GM12875 (cell line): ENCODE results near the gene SPTLC1.
"Not testable (repeated sequence)": the region's sequence is repeated elsewhere in the genome, so short reads cannot be mapped to it uniquely, and the experiment has no call there.

ENCODE experiments used
- H3K4me3 ChIP-seq: one replicate; pipeline ENCODE4 v1.5.1; 2011; ENCODE audit warnings: low read depth, low read length, control low read depth
- TF ChIP-seq, protein P1 (sequence below): IDR thresholded peaks from 2 replicates; pipeline ENCODE4 v1.5.1; 2011; ENCODE audit warnings: low read depth, mild to moderate bottlenecking, control low read depth, inconsistent platforms, low read length, moderate library complexity, borderline replicate concordance; ENCODE audit not compliant: insufficient read depth

Gene SPTLC1

DNA sequence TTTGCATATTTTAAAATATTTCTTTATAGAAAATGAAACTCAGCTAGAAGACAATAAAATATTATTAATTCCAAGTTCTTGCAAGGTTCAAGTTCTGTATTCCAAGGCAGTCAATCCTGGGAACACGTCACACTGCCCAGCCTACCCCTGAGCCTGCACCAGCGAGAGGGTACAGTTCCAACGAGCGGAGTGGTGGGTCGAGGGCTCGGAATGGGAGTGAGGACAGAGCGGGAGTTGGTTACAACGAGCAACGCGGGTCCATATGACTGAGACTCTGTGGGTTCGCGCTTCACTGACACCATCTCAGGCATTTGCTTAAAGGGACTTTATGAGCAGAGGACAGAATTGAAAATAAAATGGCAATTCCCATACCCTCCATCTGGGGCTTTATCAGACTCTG lies 40.0 kb upstream of the SPTLC1 start:
- TF ChIP-seq, protein P1, sequence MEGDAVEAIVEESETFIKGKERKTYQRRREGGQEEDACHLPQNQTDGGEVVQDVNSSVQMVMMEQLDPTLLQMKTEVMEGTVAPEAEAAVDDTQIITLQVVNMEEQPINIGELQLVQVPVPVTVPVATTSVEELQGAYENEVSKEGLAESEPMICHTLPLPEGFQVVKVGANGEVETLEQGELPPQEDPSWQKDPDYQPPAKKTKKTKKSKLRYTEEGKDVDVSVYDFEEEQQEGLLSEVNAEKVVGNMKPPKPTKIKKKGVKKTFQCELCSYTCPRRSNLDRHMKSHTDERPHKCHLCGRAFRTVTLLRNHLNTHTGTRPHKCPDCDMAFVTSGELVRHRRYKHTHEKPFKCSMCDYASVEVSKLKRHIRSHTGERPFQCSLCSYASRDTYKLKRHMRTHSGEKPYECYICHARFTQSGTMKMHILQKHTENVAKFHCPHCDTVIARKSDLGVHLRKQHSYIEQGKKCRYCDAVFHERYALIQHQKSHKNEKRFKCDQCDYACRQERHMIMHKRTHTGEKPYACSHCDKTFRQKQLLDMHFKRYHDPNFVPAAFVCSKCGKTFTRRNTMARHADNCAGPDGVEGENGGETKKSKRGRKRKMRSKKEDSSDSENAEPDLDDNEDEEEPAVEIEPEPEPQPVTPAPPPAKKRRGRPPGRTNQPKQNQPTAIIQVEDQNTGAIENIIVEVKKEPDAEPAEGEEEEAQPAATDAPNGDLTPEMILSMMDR = no peak
- H3K4me3 ChIP-seq = no peak overlapping the region

GRCh38 chr9:92153466-92154415 lies 38.5 kb upstream of the SPTLC1 start:
- H3K4me3 ChIP-seq = not testable (repeated sequence)

GRCh38 chr9:92151691-92152393 lies 36.6 kb upstream of the SPTLC1 start:
- TF ChIP-seq, protein P1 = no peak
- no peak overlapping the region for H3K4me3 ChIP-seq

DNA sequence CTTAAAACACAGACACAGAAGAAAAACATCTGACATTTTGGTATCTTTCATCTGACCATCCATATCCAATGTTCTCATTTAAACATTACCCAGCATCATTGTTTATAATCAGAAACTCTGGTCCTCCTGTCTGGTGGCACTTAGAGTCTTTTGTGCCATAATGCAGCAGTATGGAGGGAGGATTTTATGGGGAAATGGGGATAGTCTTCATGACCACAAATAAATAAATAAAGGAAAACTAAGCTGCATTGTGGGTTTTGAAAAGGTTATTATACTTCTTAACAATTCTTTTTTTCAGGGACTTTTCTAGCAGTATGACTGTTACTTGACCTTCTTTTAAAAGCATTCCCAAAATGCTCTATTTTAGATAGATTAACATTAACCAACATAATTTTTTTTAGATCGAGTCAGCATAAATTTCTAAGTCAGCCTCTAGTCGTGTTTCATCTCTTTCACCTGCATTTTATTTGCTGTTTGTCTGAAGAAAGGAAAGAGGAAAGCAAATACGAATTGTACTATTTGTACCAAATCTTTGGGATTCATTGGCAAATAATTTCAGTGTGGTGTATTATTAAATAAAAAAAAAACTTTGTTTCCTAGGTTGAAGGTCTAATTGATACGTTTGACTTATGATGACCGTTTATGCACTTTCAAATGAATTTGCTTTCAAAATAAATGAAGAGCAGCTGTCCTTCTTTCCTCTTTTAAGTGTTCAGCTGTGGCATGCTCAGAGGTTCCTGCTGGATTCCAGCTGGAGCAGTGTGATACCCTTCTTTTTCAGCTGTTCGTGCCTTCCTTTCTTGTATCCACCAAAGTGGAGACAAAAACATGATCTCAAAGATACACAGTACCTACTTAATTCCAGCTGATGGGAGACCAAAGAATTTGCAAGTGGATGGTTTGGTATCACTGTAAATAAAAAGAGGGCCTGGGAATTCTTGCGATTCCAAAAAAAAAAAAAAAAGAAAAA lies 35.6 kb upstream of the SPTLC1 start:
- H3K4me3 ChIP-seq = not testable (repeated sequence)

DNA sequence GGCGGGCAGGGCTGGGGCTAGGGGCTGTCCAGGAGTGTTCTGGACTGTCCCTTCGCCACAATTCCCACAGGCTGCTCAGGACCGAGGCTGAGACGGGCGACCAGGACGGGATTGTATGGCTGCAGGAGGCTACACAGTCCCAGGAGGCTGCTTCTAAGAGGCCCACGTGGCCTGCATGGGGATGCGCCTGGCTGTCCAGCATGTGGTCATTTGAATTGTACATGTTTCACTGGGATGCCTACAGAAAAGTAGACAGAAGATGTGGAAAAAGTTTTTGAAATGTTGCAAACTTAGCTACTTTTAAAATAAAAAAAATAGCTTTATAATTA lies 32.6 kb upstream of the SPTLC1 start:
- no peak overlapping the region for H3K4me3 ChIP-seq
- TF ChIP-seq, protein P1 = no peak

DNA sequence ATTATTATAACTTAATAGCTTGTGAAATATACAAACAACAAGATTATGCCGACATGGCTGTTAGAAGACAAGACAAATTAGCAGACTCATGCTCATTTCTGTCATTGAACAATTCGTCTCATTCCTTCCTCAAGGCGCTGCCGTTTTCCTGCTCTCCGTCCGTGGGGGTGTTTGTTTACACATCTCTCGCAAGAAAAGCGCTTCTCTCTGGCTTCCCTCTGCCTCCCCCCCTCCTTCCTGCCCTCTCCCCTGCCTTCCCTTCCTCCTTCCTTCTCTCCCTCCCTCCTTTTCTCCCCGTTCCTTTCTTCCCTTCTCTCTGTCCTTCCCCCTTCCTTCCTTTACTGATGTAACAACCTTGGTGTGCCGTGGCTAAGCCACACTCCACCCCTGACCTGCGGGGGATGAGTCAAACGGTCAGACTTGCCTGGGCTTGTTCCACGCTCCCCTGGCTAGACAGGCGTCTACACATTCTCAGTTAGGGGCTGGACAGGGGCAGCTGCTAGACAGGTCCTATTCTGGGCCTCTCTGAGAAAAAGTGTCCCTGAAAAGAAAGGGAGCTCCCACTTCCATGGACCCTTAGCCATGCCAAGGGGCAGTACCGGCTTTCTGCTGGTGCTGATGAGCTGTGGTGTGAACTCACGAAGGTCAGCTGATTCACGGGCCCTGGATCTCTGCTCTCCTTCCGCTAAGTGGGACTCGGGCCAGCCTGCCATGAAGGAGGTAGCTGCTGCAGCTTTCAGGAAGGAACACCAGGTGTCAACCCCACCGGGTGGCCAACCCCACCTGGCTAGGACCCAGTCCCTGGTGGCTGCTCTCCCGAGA lies 32.0 kb upstream of the SPTLC1 start:
- no peak overlapping the region for H3K4me3 ChIP-seq
- TF ChIP-seq, protein P1 = no peak

DNA sequence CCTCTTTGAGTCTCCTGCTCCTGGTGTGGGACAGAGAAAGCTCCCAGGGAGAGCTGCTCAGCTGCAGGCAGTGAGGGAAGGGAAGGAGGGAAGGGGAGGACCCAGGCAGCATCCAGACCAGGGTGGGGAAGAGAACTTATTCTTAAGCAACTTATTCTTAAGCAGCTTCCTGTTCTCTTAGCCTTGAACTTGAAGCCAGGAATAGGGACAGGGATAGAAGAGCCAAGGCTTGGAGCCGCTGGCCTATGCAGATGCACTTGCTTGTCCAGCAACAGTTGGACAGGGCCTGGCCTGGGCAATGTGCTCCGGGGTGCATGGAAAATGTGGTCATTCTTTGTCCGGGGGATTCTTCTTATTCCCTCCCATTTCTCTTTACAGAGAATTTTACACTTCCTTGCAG lies 31.4 kb upstream of the SPTLC1 start:
- TF ChIP-seq, protein P1 = no peak

GRCh38 chr9:92145784-92146183 lies 30.6 kb upstream of the SPTLC1 start:
- not testable (repeated sequence) for H3K4me3 ChIP-seq

More for the DNA sequence above, 31.4 kb upstream of the SPTLC1 start:
- H3K4me3 ChIP-seq = no peak overlapping the region
